Gastrocnemius medialis (tissue), 4 donors: ENCODE data around the gene FAM98A. TPM values are rescaled to one million over a fixed set of nuclear protein-coding genes. Genes with fewer than 3 reads are reported as not detected.
A peak's percentile ranks its signal among the peaks of the same experiment; 100 is the strongest.

Experiments
- ATAC-seq, 2 donors: fragments of 150-250 bp; one replicate each; pipeline ENCODE4 v1.9.1; 2016
- DNase-seq, 2 donors: peaks; one replicate each; pipeline ENCODE4 v3.0.0-alpha.2; 2019
- H3K27ac ChIP-seq, 4 donors: fragments of 200-600 bp; sonication (generic); 1 replicate in 1 of 4; 2 replicates in 3 of 4; pipeline ENCODE4 v1.5.1; 2016 to 2018; ENCODE audit warnings: mild to moderate bottlenecking in 2 of 4, moderate library complexity in 1 of 4
- H3K27me3 ChIP-seq, 3 donors: fragments of 200-600 bp; sonication (generic) in 2 of 3; 1 replicate in 1 of 3; 2 replicates in 2 of 3; pipeline versions ENCODE4 v1.5.1 to v1.6.0; 2016 to 2019; ENCODE audit warnings: mild to moderate bottlenecking in 1 of 3, moderate library complexity in 1 of 3
- H3K36me3 ChIP-seq, 2 donors: fragments of 200-600 bp; sonication (generic) in 1 of 2; one replicate each; pipeline ENCODE4 v1.5.1; 2017 to 2018
- H3K4me1 ChIP-seq, 2 donors: fragments of 200-600 bp; sonication (generic) in 1 of 2; one replicate each; pipeline ENCODE4 v1.5.1; 2016 to 2017; ENCODE audit warnings: mild to moderate bottlenecking in 2 of 2
- H3K4me3 ChIP-seq, 4 donors: fragments of 200-600 bp; sonication (generic) in 3 of 4; 1 replicate in 1 of 4; 2 replicates in 3 of 4; pipeline ENCODE4 v1.5.1; 2016 to 2019; ENCODE audit warnings: mild to moderate bottlenecking in 2 of 4
- H3K9me3 ChIP-seq, 3 donors: fragments of 200-600 bp; sonication (generic) in 2 of 3; 1 replicate in 1 of 3; 2 replicates in 2 of 3; pipeline ENCODE4 v1.5.1; 2016 to 2019
- POLR2A ChIP-seq, 2 donors: fragments of 450-650 bp; IDR thresholded peaks; one replicate each; pipeline ENCODE4 v1.6.1; 2017; ENCODE audit warnings: antibody characterized with exemption in 2 of 2, mild to moderate bottlenecking in 2 of 2, moderate library complexity in 2 of 2
- in situ Hi-C, 4 donors: fragments of 200-750 bp; cut with MboI; loops; one replicate each; pipeline versions ENCODE4 v1.15.0 to v1.8.0; 2017; ENCODE audit warnings: low sequenced_read_pairs in 4 of 4
- intact Hi-C: fragments of 100-400 bp; cut with DNase I; formaldehyde crosslinking; loops from one replicate; pipeline ENCODE4 v1.15.1; 2023; ENCODE audit warnings: low total_unique reads
- total RNA-seq, 4 donors: library from RNA; depleted of rRNA; stranded (reverse); fragments of >200 nt; gene quantifications; one replicate each; pipeline versions ENCODE4 v1.1.0 to v1.2.3, GENCODE V29; 2016
- TF ChIP-seq, protein P1 (sequence below), 5 experiments: fragments of 450-650 bp in 3 of 5; fragments of 200-600 bp in 2 of 5; sonication (generic) in 2 of 5; IDR thresholded peaks in 4 of 5; conservative IDR thresholded peaks in 1 of 5; 1 replicate in 4 of 5; 2 replicates in 1 of 5; pipeline ENCODE4 v1.5.1; 2016 to 2019; ENCODE audit warnings: antibody characterized with exemption in 5 of 5, mild to moderate bottlenecking in 3 of 5, moderate library complexity in 3 of 5

FAM98A gene
- total RNA-seq, 4 donors from 2014 or later = 33.7 to 1,115 (median 44.2) TPM

DNA sequence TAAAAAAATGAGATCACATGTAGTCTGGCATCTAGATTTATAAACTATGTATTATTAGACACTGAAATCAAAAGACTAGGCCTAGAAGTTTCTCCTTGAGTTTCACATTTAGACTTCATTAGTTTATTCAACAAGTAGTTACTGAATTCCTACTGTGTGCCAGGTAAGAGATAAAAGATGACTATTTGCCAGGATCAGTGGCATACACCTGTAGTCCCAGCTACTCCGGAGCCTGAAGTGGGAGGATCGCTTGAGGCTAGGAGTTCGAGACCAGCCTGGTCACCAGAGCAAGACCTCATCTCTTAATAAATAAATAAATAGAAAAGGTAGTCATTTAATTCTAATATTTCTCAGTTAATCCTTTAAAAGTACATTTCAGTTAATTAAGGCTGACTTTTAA is 2.1 kb downstream of the FAM98A start:
- DNase-seq (no peak), ATAC-seq (no peak)
- Histone ChIP-seq H3K4me3 (peak overlapping the region in 1 of 4 donors; percentile 98), H3K27ac (peak overlapping the region in 2 of 4 donors; percentile 96 to 97), H3K36me3 (peaks cover 0 to 36% of the 10 kb centered on the region in 2 donors), H3K4me1 (peaks cover 15 to 28% of the 10 kb centered on the region in 2 donors), H3K9me3 (no peaks in the 10 kb centered on the region), H3K27me3 (no peaks in the 10 kb centered on the region)
- TF ChIP-seq, protein P1, sequence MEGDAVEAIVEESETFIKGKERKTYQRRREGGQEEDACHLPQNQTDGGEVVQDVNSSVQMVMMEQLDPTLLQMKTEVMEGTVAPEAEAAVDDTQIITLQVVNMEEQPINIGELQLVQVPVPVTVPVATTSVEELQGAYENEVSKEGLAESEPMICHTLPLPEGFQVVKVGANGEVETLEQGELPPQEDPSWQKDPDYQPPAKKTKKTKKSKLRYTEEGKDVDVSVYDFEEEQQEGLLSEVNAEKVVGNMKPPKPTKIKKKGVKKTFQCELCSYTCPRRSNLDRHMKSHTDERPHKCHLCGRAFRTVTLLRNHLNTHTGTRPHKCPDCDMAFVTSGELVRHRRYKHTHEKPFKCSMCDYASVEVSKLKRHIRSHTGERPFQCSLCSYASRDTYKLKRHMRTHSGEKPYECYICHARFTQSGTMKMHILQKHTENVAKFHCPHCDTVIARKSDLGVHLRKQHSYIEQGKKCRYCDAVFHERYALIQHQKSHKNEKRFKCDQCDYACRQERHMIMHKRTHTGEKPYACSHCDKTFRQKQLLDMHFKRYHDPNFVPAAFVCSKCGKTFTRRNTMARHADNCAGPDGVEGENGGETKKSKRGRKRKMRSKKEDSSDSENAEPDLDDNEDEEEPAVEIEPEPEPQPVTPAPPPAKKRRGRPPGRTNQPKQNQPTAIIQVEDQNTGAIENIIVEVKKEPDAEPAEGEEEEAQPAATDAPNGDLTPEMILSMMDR (IDR thresholded peaks at IDR 0.05 in 4 of 5, conservative IDR thresholded peaks at IDR 0.05 in 1 of 5) = no peak
- TF ChIP-seq POLR2A (IDR thresholded peaks at IDR 0.05) = no peak
- intact Hi-C loops = loop anchor here (5.0 to 10.0 kb wide), 2 partner anchors 120 to 462 kb away; partner anchors contain the start of gene RASGRP3
- in situ Hi-C loops = loop anchor here (25.0 kb wide), 4 partner anchors 185 to 835 kb away; no protein-coding TSS in a partner anchor

DNA sequence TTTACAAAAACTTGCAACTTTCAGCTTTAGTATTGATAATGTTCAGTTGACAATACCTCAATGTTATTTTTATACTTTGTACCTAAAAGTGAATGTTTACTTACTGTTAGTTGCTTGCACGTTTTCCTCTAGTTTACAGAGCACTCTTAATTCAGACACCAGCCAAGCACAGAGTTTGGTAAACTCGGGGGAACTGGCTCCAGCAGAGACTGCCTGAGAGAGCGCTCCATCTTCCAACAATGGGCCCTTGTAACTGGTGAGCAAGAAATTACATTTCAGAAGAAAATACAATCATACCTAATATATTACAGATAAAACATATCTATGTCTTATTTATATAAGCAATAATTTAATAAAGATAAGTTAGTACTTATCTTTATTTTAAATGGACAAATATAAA is 3.7 kb downstream of the FAM98A start:
- no peak for DNase-seq
- Histone ChIP-seq H3K4me1 (peaks cover 15 to 31% of the 10 kb centered on the region in 2 donors), H3K27me3 (no peaks in the 10 kb centered on the region), H3K36me3 (peaks cover 0 to 47% of the 10 kb centered on the region in 2 donors), H3K27ac (no peak overlapping the region), H3K4me3 (no peak overlapping the region), H3K9me3 (no peaks in the 10 kb centered on the region)
- TF ChIP-seq POLR2A (IDR thresholded peaks at IDR 0.05) = no peak
- TF ChIP-seq, protein P1 (IDR thresholded peaks at IDR 0.05 in 4 of 5, conservative IDR thresholded peaks at IDR 0.05 in 1 of 5) = no peak
- no peak for ATAC-seq
- intact Hi-C loops = loop anchor here (5.0 to 10.0 kb wide), 2 partner anchors 118 to 461 kb away; partner anchors contain the start of gene RASGRP3
- in situ Hi-C loops = loop anchor here (25.0 kb wide), 4 partner anchors 183 to 833 kb away; no protein-coding TSS in a partner anchor

DNA sequence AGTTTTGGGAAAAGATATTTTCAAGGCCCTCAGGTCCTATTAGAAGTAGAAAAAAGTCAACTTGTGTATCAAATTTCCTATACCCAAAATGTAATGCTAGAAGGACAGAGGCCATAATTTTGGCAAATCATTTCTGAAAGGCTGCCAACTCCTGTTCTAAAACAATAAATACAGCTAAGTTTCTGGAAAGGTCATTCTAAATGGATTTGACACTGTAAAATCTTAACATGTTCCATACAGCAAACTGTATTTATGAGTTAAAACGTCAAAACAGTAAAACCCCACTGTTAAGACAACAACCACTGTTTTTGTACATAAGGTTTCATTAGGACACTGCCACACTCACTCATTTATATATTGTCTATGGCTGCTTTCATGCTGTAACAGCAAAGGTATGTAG is 9.7 kb downstream of the FAM98A start:
- no peak for DNase-seq
- intact Hi-C loops (loop anchor here (10.0 kb wide), 1 partner anchor 815 kb away; no protein-coding TSS in a partner anchor), in situ Hi-C loops (loop anchor here (25.0 kb wide), 4 partner anchors 177 to 827 kb away; no protein-coding TSS in a partner anchor)
- peak overlapping the region; percentile 42 to 80 (median 58) for H3K27ac ChIP-seq
- ATAC-seq = no peak
- peaks cover 0 to 55% of the 10 kb centered on the region in 2 donors for H3K36me3 ChIP-seq
- H3K4me3 ChIP-seq = no peak overlapping the region
- no peaks in the 10 kb centered on the region for H3K9me3 ChIP-seq
- no peaks in the 10 kb centered on the region for H3K27me3 ChIP-seq
- H3K4me1 ChIP-seq = peaks cover 30 to 39% of the 10 kb centered on the region in 2 donors
- TF ChIP-seq, protein P1 (IDR thresholded peaks at IDR 0.05 in 4 of 5, conservative IDR thresholded peaks at IDR 0.05 in 1 of 5) = no peak
- TF ChIP-seq POLR2A (IDR thresholded peaks at IDR 0.05) = no peak

DNA sequence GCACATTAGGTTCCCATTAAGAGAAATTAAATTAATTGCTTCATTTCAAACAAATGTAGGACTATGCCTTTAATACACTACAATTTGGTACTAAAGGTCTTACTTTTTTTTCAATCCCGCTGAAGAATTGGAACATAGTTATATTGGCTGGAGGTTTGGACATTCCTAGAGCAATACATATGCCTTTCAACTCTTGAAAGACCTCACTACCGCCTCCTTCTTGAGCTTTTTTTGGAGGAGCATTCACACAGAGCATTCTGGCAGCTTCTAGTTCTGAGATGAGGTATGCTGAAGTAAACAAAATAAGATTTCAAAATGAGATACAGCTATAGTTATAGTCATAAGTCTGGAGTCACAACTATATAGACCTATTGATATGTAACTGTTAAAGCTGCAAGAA is 10.9 kb downstream of the FAM98A start:
- H3K36me3 ChIP-seq = peaks cover 0 to 55% of the 10 kb centered on the region in 2 donors
- intact Hi-C loops = loop anchor here (10.0 kb wide), 1 partner anchor 813 kb away; no protein-coding TSS in a partner anchor
- in situ Hi-C loops = loop anchor here (25.0 kb wide), 4 partner anchors 176 to 826 kb away; no protein-coding TSS in a partner anchor
- H3K4me1 ChIP-seq = peaks cover 30 to 39% of the 10 kb centered on the region in 2 donors
- peak overlapping the region in 2 of 4 donors; percentile 15 to 80 for H3K27ac ChIP-seq
- DNase-seq (no peak), ATAC-seq (no peak)
- H3K9me3 ChIP-seq = no peaks in the 10 kb centered on the region
- TF ChIP-seq POLR2A (IDR thresholded peaks at IDR 0.05) = no peak
- TF ChIP-seq, protein P1 (IDR thresholded peaks at IDR 0.05 in 4 of 5, conservative IDR thresholded peaks at IDR 0.05 in 1 of 5) = no peak
- H3K27me3 ChIP-seq = no peaks in the 10 kb centered on the region
- no peak overlapping the region for H3K4me3 ChIP-seq
